HL-60 (cell line): ENCODE data around the gene COMMD10.

Source experiments
- DNase-seq, 2 experiments: peaks; one replicate each; pipeline ENCODE4 v3.0.0-alpha.2; 2010 to 2020; ENCODE audit warnings: low read depth in 1 of 2, low spot score in 1 of 2
- H3K27ac ChIP-seq: fragments of 250-450 bp; sonication (Bioruptor Pico); replicated peaks from 2 replicates; pipeline ENCODE4 v1.5.1; 2020; ENCODE audit warnings: mild to moderate bottlenecking, moderate library complexity
- H3K27me3 ChIP-seq: fragments of 250-450 bp; sonication (Bioruptor Pico); 2 replicates; pipeline ENCODE4 v1.5.1; 2021; ENCODE audit warnings: mild to moderate bottlenecking, moderate library complexity; ENCODE audit not compliant: insufficient read depth, poor library complexity, severe bottlenecking
- H3K4me3 ChIP-seq: replicated peaks from 2 replicates; pipeline ENCODE4 v1.5.1; 2011; ENCODE audit warnings: mild to moderate bottlenecking, control low read depth, low read length; ENCODE audit not compliant: insufficient read depth
- CTCF ChIP-seq: IDR thresholded peaks from one replicate; pipeline ENCODE4 v1.5.1; 2011; ENCODE audit warnings: low read length, control low read depth, inconsistent platforms; ENCODE audit not compliant: insufficient read depth
- GABPA ChIP-seq: IDR thresholded peaks from 2 replicates; pipeline ENCODE4 v1.6.1; 2012; ENCODE audit warnings: low read depth
- POLR2AphosphoS5 ChIP-seq: IDR thresholded peaks from 2 replicates; pipeline ENCODE4 v1.6.1; 2012; ENCODE audit warnings: low read depth
- SPI1 ChIP-seq: IDR thresholded peaks from 2 replicates; pipeline ENCODE4 v1.6.1; 2012; ENCODE audit warnings: low read depth, mild to moderate bottlenecking, borderline replicate concordance
- TF ChIP-seq, protein P1 (sequence below): IDR thresholded peaks from 2 replicates; pipeline ENCODE4 v1.6.1; 2012; ENCODE audit warnings: low read depth; ENCODE audit not compliant: insufficient replicate concordance

Gene COMMD10

GRCh38 chr5:116144103-116144502 lies 59.3 kb downstream of the COMMD10 start:
- no peak overlapping the region for H3K4me3 ChIP-seq
- no peak for DNase-seq
- TF ChIP-seq SPI1 (no peak), GABPA (no peak), POLR2AphosphoS5 (no peak), CTCF (no peak)
- TF ChIP-seq, protein P1, sequence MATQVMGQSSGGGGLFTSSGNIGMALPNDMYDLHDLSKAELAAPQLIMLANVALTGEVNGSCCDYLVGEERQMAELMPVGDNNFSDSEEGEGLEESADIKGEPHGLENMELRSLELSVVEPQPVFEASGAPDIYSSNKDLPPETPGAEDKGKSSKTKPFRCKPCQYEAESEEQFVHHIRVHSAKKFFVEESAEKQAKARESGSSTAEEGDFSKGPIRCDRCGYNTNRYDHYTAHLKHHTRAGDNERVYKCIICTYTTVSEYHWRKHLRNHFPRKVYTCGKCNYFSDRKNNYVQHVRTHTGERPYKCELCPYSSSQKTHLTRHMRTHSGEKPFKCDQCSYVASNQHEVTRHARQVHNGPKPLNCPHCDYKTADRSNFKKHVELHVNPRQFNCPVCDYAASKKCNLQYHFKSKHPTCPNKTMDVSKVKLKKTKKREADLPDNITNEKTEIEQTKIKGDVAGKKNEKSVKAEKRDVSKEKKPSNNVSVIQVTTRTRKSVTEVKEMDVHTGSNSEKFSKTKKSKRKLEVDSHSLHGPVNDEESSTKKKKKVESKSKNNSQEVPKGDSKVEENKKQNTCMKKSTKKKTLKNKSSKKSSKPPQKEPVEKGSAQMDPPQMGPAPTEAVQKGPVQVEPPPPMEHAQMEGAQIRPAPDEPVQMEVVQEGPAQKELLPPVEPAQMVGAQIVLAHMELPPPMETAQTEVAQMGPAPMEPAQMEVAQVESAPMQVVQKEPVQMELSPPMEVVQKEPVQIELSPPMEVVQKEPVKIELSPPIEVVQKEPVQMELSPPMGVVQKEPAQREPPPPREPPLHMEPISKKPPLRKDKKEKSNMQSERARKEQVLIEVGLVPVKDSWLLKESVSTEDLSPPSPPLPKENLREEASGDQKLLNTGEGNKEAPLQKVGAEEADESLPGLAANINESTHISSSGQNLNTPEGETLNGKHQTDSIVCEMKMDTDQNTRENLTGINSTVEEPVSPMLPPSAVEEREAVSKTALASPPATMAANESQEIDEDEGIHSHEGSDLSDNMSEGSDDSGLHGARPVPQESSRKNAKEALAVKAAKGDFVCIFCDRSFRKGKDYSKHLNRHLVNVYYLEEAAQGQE = no peak

GRCh38 chr5:116144991-116145390 lies 60.2 kb downstream of the COMMD10 start:
- Histone ChIP-seq H3K27ac (no peak overlapping the region), H3K4me3 (no peak overlapping the region), H3K27me3 (no peaks in the 10 kb centered on the region)
- DNase-seq = no peak
- TF ChIP-seq POLR2AphosphoS5 (no peak), GABPA (no peak), SPI1 (no peak), CTCF (no peak)
- TF ChIP-seq, protein P1 = no peak

More at GRCh38 chr5:116144103-116144502, 59.3 kb downstream of the COMMD10 start:
- no peak overlapping the region for H3K27ac ChIP-seq
- H3K27me3 ChIP-seq = no peaks in the 10 kb centered on the region

DNA sequence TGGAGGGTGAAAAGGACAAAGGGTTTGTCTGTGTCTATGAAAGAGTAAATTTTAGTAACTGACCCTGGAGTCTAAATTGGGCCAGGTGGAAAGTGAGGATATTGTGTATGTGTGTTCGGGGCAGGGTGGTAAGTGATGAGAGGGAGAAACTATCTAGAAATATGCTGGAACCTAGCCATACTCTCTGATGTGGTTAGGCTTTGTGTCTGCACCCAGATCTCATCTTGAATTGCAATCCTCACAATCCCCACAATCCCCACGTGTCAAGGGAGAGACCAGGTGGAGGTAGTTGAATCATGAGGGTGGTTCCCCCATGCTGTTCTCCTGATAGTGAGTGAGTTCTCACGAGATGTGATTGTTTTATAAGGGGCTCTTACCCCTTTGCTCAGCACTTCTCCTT lies 60.6 kb downstream of the COMMD10 start:
- Histone ChIP-seq H3K27ac (no peak overlapping the region), H3K4me3 (no peak overlapping the region), H3K27me3 (no peaks in the 10 kb centered on the region)
- DNase-seq = no peak
- TF ChIP-seq POLR2AphosphoS5 (no peak), CTCF (no peak), GABPA (no peak), SPI1 (no peak)
- TF ChIP-seq, protein P1 = no peak
